IPS-20b (cell line): Measurements from ENCODE around the gene RTBDN.

Experiments
- H3K27ac ChIP-seq: one replicate; pipeline ENCODE4 v1.5.1; 2013; ENCODE audit warnings: low read length
- H3K27me3 ChIP-seq: 2 replicates; pipeline ENCODE4 v1.6.1; 2013; ENCODE audit warnings: mild to moderate bottlenecking, low read length, inconsistent platforms; ENCODE audit not compliant: insufficient read depth
- H3K36me3 ChIP-seq: 2 replicates; pipeline ENCODE4 v1.6.1; 2013; ENCODE audit warnings: low read depth, mild to moderate bottlenecking, inconsistent platforms, low read length, moderate library complexity; ENCODE audit not compliant: insufficient read depth
- H3K4me1 ChIP-seq: 2 replicates; pipeline ENCODE4 v1.6.1; 2013; ENCODE audit warnings: mild to moderate bottlenecking, control low read depth, inconsistent platforms, low read length, moderate library complexity; ENCODE audit not compliant: insufficient read depth
- H3K4me3 ChIP-seq: 2 replicates; pipeline ENCODE4 v1.5.1; 2013; ENCODE audit warnings: mild to moderate bottlenecking, low read length, inconsistent platforms
- H3K9ac ChIP-seq: 2 replicates; pipeline ENCODE4 v1.6.1; 2013; ENCODE audit warnings: low read depth, mild to moderate bottlenecking, inconsistent platforms, low read length, moderate library complexity
- H3K9me3 ChIP-seq: 2 replicates; pipeline ENCODE4 v1.6.1; 2013; ENCODE audit warnings: mild to moderate bottlenecking, low read depth, low read length, inconsistent platforms; ENCODE audit not compliant: insufficient read depth

Gene RTBDN

GRCh38 chr19:12834566-12834943 is at the start of gene RTBDN:
TSS of gene RTBDN (minus strand) at chr19:12834579. CDS start at chr19:12829979, 4,600 bp downstream.
- peak within 1 kb of the TSS; percentile 65 for H3K4me3 ChIP-seq
- H3K4me1 ChIP-seq = peaks cover 4% of the 10 kb centered on the region; the same call in 1 of the 2 replicates
- H3K27ac ChIP-seq = no peak within 1 kb of the TSS
- H3K9me3 ChIP-seq = no peaks in the 10 kb centered on the region
- H3K36me3 ChIP-seq = no peaks in the 10 kb centered on the region
- peaks cover 86% of the 10 kb centered on the region for H3K27me3 ChIP-seq
- H3K9ac ChIP-seq = peak within 1 kb of the TSS; percentile 33; the same call in 1 of the 2 replicates

- Histone ChIP-seq H3K9me3 (no peaks in the 10 kb centered on the region; the same call in 1 of the 2 replicates), H3K4me3 (no peak overlapping the region), H3K36me3 (peaks cover 7% of the 10 kb centered on the region), H3K27ac (no peak overlapping the region), H3K9ac (no peak overlapping the region), H3K4me1 (no peaks in the 10 kb centered on the region), H3K27me3 (peaks cover 52% of the 10 kb centered on the region)
Observed at GRCh38 chr19:12882589-12882988, 48.2 kb upstream of the RTBDN start.

DNA sequence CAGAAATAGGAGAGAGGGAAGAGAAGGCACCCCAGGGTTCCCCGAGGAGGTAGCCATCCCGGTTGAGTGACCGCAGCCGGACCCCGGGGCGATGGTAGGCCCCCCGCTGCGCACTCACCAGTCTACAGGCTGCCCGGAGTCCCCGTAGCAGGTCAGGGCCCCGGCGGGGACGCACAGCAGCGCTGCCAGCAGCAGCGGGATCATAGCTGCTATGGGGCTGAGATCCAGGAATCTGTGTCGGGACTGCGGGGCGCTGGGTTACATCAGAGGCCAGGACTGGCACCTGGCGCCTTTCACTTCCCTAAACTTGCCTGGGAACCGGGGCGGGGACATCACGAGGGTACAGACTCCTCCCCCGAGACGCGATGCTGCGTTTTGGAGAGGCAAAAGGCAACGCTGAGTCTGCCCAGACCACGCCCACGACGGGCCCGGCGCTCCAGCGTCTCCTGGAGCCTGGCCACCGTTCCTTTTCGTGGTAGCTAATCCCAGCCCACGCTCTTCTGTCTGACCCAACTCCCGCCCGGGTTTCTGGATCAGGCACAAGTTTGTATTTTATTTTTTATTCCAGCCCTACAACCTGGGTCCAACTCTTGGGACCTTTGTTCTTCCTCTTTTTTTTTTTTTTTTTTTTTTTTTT is 46.9 kb upstream of the RTBDN start, which contains the start of gene DNASE2:
TSS of gene DNASE2 (minus strand) at position 278 of the 637 bp plus-strand sequence. CDS start at position 204, 74 bp downstream.
- Histone ChIP-seq H3K27ac (no peak within 1 kb of the TSS), H3K27me3 (peaks cover 39% of the 10 kb centered on the region), H3K36me3 (peaks cover 7% of the 10 kb centered on the region), H3K9me3 (no peaks in the 10 kb centered on the region; the same call in 1 of the 2 replicates), H3K4me1 (no peaks in the 10 kb centered on the region), H3K4me3 (peak within 1 kb of the TSS; percentile 83), H3K9ac (peak within 1 kb of the TSS; percentile 79)

DNA sequence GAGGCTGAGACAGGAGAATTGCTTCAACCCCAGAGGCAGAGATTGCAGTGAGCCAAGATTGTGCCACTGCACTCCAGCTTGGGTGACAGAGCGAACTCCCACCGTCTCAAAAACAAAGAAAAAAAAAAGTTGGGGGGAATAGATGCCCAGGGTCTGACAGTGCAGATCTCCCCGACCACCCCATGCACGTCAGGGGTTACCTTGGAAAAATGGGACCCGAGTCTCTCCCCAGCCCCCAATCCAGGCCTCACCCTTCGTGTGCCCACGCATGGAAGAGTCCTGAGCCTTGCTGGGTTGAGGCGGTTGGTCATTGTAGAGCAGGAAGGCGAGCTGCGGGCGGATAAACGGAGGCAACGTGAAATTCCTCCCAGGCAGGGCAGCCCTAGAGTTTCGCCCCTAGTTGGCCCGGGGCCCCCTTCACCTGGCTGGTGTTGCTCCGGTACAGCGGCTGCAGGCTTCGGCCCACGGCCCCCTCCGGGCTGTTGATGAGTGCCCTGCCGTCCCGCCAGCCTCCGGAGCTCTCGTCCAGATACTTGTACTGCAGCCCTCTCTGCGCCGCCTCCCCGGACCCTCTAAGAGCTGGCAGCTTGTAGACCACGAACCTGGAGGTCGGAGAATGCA is 46.3 kb upstream of the RTBDN start:
- Histone ChIP-seq H3K9ac (peak overlapping the region; percentile 79), H3K36me3 (peaks cover 7% of the 10 kb centered on the region), H3K27ac (no peak overlapping the region)

GRCh38 chr19:12875086-12875485 is 40.7 kb upstream of the RTBDN start:
- H3K4me1 ChIP-seq = no peaks in the 10 kb centered on the region
- H3K9ac ChIP-seq = no peak overlapping the region
- 0 out of 2 replicates have a peak, but pooled peaks cover 4% of the 10 kb centered on the region for H3K9me3 ChIP-seq
- H3K27ac ChIP-seq = no peak overlapping the region
- no peak overlapping the region for H3K4me3 ChIP-seq
- peaks cover 7% of the 10 kb centered on the region for H3K36me3 ChIP-seq
- H3K27me3 ChIP-seq = no peaks in the 10 kb centered on the region

More for the DNA sequence above, 46.3 kb upstream of the RTBDN start:
- peak overlapping the region; percentile 83 for H3K4me3 ChIP-seq
- H3K4me1 ChIP-seq = no peaks in the 10 kb centered on the region
- peaks cover 33% of the 10 kb centered on the region for H3K27me3 ChIP-seq
- no peaks in the 10 kb centered on the region; the same call in 1 of the 2 replicates for H3K9me3 ChIP-seq

DNA sequence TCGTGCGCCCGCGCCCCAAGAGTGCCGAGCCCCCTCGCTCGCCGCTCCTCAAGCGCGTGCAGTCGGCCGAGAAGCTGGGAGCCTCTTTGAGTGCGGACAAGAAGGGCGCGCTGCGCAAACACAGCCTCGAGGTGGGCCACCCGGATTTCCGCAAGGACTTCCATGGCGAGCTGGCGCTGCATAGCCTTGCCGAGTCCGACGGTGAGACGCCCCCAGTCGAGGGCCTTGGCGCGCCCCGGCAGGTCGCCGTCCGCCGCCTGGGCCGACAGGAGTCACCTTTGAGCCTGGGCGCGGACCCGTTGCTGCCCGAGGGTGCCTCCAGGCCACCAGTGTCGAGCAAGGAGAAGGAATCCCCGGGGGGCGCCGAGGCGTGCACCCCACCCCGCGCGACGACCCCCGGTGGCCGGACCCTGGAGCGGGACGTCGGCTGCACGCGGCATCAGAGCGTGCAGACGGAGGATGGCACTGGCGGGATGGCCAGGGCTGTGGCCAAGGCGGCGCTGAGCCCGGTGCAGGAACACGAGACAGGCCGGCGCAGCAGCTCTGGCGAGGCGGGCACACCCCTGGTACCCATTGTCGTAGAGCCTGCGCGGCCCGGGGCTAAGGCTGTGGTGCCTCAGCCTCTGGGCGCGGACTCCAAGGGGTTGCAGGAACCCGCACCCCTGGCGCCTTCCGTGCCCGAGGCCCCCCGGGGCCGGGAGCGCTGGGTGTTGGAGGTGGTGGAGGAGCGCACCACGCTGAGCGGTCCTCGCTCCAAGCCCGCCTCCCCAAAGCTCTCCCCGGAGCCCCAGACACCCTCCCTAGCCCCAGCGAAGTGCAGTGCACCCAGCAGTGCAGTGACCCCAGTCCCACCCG is 39.7 kb upstream of the RTBDN start:
- H3K4me1 ChIP-seq = no peaks in the 10 kb centered on the region
- no peaks in the 10 kb centered on the region for H3K27me3 ChIP-seq
- no peak overlapping the region for H3K4me3 ChIP-seq
- peaks cover 9% of the 10 kb centered on the region for H3K36me3 ChIP-seq
- 0 out of 2 replicates have a peak, but pooled peaks cover 4% of the 10 kb centered on the region for H3K9me3 ChIP-seq
- H3K27ac ChIP-seq = no peak overlapping the region
- H3K9ac ChIP-seq = no peak overlapping the region

DNA sequence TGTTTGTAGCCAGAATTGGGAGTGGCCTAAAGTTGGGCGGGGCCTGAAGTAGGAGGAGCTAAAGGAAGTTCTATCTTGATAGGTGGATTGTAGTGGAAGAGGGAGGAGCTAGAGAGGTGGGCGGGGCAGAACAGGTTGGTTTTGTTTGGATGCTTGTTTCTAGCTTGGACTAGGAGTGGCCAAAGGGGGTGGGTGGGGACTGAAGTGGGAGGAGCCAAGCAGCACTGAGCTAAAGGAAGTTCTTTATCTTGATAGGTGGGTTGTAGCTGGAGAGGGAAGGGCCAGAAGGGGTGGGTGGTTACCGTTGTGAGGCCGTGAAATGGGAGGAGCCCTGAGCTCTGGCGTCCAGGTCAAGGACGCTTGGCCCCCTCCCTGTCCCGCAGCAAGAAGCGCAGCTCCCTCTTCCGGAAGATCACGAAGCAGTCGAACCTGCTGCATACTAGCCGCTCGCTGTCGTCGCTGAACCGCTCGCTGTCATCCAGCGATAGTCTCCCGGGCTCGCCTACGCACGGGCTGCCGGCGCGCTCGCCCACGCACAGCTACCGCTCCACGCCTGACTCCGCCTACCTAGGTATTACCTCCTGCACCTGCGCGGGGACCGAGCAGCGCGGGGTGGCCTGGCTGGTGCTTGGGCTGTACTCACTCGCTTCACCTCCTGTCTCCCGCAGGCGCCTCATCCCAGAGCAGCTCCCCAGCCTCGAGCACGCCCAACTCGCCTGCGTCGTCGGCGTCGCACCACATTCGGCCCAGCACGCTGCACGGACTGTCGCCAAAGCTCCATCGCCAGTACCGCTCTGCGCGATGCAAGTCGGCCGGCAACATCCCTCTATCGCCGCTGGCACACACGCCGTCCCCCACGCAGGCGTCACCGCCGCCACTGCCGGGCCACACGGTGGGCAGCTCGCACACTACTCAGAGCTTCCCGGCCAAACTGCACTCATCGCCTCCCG is 38.8 kb upstream of the RTBDN start:
- Histone ChIP-seq H3K4me1 (no peaks in the 10 kb centered on the region), H3K27ac (no peak overlapping the region), H3K36me3 (peaks cover 9% of the 10 kb centered on the region), H3K4me3 (no peak overlapping the region; the same call in 1 of the 2 replicates), H3K9ac (no peak overlapping the region), H3K27me3 (no peaks in the 10 kb centered on the region), H3K9me3 (0 out of 2 replicates have a peak, but pooled peaks cover 4% of the 10 kb centered on the region)

- H3K4me3 ChIP-seq = no peak overlapping the region
- peaks cover 4% of the 10 kb centered on the region for H3K36me3 ChIP-seq
- no peaks in the 10 kb centered on the region for H3K4me1 ChIP-seq
- no peak overlapping the region for H3K9ac ChIP-seq
- no peak overlapping the region for H3K27ac ChIP-seq
- 0 out of 2 replicates have a peak, but pooled peaks cover 4% of the 10 kb centered on the region for H3K9me3 ChIP-seq
- no peaks in the 10 kb centered on the region for H3K27me3 ChIP-seq
Observed at GRCh38 chr19:12872255-12872654, 37.9 kb upstream of the RTBDN start.

DNA sequence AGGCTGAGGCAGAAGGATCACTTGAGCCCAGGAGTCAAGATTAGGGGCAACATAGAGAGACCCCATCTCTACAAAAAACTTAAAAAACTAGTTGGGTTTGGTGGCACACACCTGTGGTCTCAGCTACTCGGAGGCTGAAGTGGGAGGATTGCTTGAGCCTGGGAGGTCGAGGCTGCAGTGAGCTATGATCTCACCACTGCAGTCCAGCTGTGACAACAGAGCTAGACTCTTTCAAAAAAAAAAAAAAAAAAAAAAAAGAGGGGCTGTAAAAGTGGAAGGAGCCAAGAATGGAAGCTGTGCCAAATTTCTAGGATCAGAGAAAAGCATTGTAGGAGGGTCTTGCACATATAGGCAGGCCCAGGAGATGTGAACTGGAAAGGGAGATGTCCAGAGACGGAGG is 37.3 kb upstream of the RTBDN start:
- no peak overlapping the region for H3K27ac ChIP-seq
- H3K9ac ChIP-seq = no peak overlapping the region
- peaks cover 4% of the 10 kb centered on the region for H3K36me3 ChIP-seq

GRCh38 chr19:12868540-12869112 is 34.2 kb upstream of the RTBDN start:
- H3K4me3 ChIP-seq = no peak overlapping the region
- no peak overlapping the region for H3K27ac ChIP-seq
- H3K9me3 ChIP-seq = 0 out of 2 replicates have a peak, but pooled peaks cover 4% of the 10 kb centered on the region
- H3K9ac ChIP-seq = no peak overlapping the region
- peaks cover 4% of the 10 kb centered on the region for H3K36me3 ChIP-seq
- H3K27me3 ChIP-seq = no peaks in the 10 kb centered on the region
- peaks cover 10% of the 10 kb centered on the region for H3K4me1 ChIP-seq

More for the DNA sequence above, 37.3 kb upstream of the RTBDN start:
- Histone ChIP-seq H3K4me1 (peaks cover under 1% of the 10 kb centered on the region), H3K9me3 (0 out of 2 replicates have a peak, but pooled peaks cover 4% of the 10 kb centered on the region), H3K27me3 (no peaks in the 10 kb centered on the region), H3K4me3 (no peak overlapping the region)
